Measurements from ENCODE around the gene SCAF8. TPM values are rescaled to one million over a fixed set of nuclear protein-coding genes. Genes with fewer than 3 reads are reported as not detected.
"Not testable (repeated sequence)": the region's sequence is repeated elsewhere in the genome, so short reads cannot be mapped to it uniquely, and the experiment has no call there.

Gene SCAF8
- total and polyA plus RNA-seq, 2 experiments from 2014 or later, result 12.0 to 38.5 TPM

GRCh38 chr6:154767003-154767723, 33.9 kb downstream of the SCAF8 start:
- H3K4me3 ChIP-seq, result no peak overlapping the region
- no peaks in the 10 kb centered on the region for H3K9me3 ChIP-seq (ENCODE audit: low read depth)
- no peak overlapping the region for H3K4me2 ChIP-seq
- H3K9me2 ChIP-seq (replicated peaks; ENCODE audit: insufficient read depth), result no peaks in the 10 kb centered on the region
- TF ChIP-seq EZH2 (IDR thresholded peaks at IDR 0.05; ENCODE audit: borderline replicate concordance) (no peak), CTCF (IDR thresholded peaks at IDR 0.05; ENCODE audit: poor library complexity) (no peak), EZH2phosphoT487 (IDR thresholded peaks at IDR 0.05; ENCODE audit: low read depth, severe bottlenecking, unreplicated experiment) (no peak)
- WGBS (ENCODE audit: low lambda C conversion rate, missing lambda C conversion rate), result 91% methylated on average over 3 of the region's 3 CpGs
- peaks cover 100% of the 10 kb centered on the region for H3K79me2 ChIP-seq
- no peak overlapping the region for H3K27ac ChIP-seq
- peaks cover 11% of the 10 kb centered on the region for H3K4me1 ChIP-seq (ENCODE audit: insufficient read depth)
- H2AFZ ChIP-seq, result no peak overlapping the region
- no peaks in the 10 kb centered on the region for H3K27me3 ChIP-seq
- peaks cover 99% of the 10 kb centered on the region for H4K20me1 ChIP-seq (ENCODE audit: insufficient read depth, poor library complexity, severe bottlenecking)
- no peaks in the 10 kb centered on the region for H3K36me3 ChIP-seq (replicated peaks; ENCODE audit: insufficient read depth, low read depth)
- no peak for DNase-seq (ENCODE audit: low spot score)

GRCh38 chr6:154768280-154768679, 35.1 kb downstream of the SCAF8 start:
- Histone ChIP-seq H3K9me2 (replicated peaks; ENCODE audit: insufficient read depth) (no peaks in the 10 kb centered on the region), H4K20me1 (ENCODE audit: insufficient read depth, poor library complexity, severe bottlenecking) (peaks cover 99% of the 10 kb centered on the region), H2AFZ (no peak overlapping the region), H3K27me3 (no peaks in the 10 kb centered on the region), H3K9me3 (ENCODE audit: low read depth) (no peaks in the 10 kb centered on the region), H3K79me2 (peaks cover 100% of the 10 kb centered on the region), H3K4me1 (ENCODE audit: insufficient read depth) (peaks cover 11% of the 10 kb centered on the region), H3K27ac (no peak overlapping the region), H3K4me3 (no peak overlapping the region), H3K36me3 (replicated peaks; ENCODE audit: insufficient read depth, low read depth) (no peaks in the 10 kb centered on the region), H3K4me2 (no peak overlapping the region)
- 81% methylated on average over 3 of the region's 3 CpGs for WGBS (ENCODE audit: low lambda C conversion rate, missing lambda C conversion rate)
- no peak for TF ChIP-seq EZH2 (IDR thresholded peaks at IDR 0.05; ENCODE audit: borderline replicate concordance)
- TF ChIP-seq CTCF (IDR thresholded peaks at IDR 0.05; ENCODE audit: poor library complexity), result no peak
- TF ChIP-seq EZH2phosphoT487 (IDR thresholded peaks at IDR 0.05; ENCODE audit: low read depth, severe bottlenecking, unreplicated experiment), result no peak
- DNase-seq (ENCODE audit: low spot score), result no peak

- no peaks in the 10 kb centered on the region for H3K36me3 ChIP-seq (replicated peaks; ENCODE audit: insufficient read depth, low read depth)
- no peak for DNase-seq (ENCODE audit: low spot score)
- no peaks in the 10 kb centered on the region for H3K27me3 ChIP-seq
- peaks cover 81% of the 10 kb centered on the region for H4K20me1 ChIP-seq (ENCODE audit: insufficient read depth, poor library complexity, severe bottlenecking)
- H3K79me2 ChIP-seq, result peaks cover 95% of the 10 kb centered on the region
- TF ChIP-seq CTCF (IDR thresholded peaks at IDR 0.05; ENCODE audit: poor library complexity) (no peak), EZH2phosphoT487 (IDR thresholded peaks at IDR 0.05; ENCODE audit: low read depth, severe bottlenecking, unreplicated experiment) (no peak), EZH2 (IDR thresholded peaks at IDR 0.05; ENCODE audit: borderline replicate concordance) (no peak)
- no peaks in the 10 kb centered on the region for H3K9me2 ChIP-seq (replicated peaks; ENCODE audit: insufficient read depth)
- no peak overlapping the region for H3K4me2 ChIP-seq
- no peak overlapping the region for H3K27ac ChIP-seq
- H2AFZ ChIP-seq, result no peak overlapping the region
- no peak overlapping the region for H3K4me3 ChIP-seq
- peaks cover 5% of the 10 kb centered on the region for H3K4me1 ChIP-seq (ENCODE audit: insufficient read depth)
- H3K9me3 ChIP-seq (ENCODE audit: low read depth), result no peaks in the 10 kb centered on the region
- 94% methylated on average over 4 of the region's 4 CpGs for WGBS (ENCODE audit: low lambda C conversion rate, missing lambda C conversion rate)
These were observed 40.4 kb downstream of the SCAF8 start for GRCh38 chr6:154773610-154774089.

GRCh38 chr6:154779157-154779556, 45.9 kb downstream of the SCAF8 start:
- H3K36me3 ChIP-seq (replicated peaks; ENCODE audit: insufficient read depth, low read depth); H3K4me2 ChIP-seq; H2AFZ ChIP-seq; H3K27ac ChIP-seq; H3K4me3 ChIP-seq; H3K4me1 ChIP-seq (ENCODE audit: insufficient read depth); H3K9me2 ChIP-seq (replicated peaks; ENCODE audit: insufficient read depth); H3K27me3 ChIP-seq; DNase-seq (ENCODE audit: low spot score); H3K9me3 ChIP-seq (ENCODE audit: low read depth): not testable (repeated sequence)
- H4K20me1 ChIP-seq (ENCODE audit: insufficient read depth, poor library complexity, severe bottlenecking), result peaks cover 29% of the 10 kb centered on the region
- H3K79me2 ChIP-seq, result peaks cover 90% of the 10 kb centered on the region
- WGBS (ENCODE audit: low lambda C conversion rate, missing lambda C conversion rate), result 78% methylated on average over 5 of the region's 5 CpGs

Measured in hepatocyte (in vitro differentiated cells).